Superior temporal gyrus (tissue), 1 donor: ENCODE results near the gene MDFIC2.
A peak's percentile ranks its signal among the peaks of the same experiment; 100 is the strongest.
"Not testable (repeated sequence)": the region's sequence is repeated elsewhere in the genome, so short reads cannot be mapped to it uniquely, and the experiment has no call there.

Experiments
- DNase-seq: peaks from one replicate; pipeline ENCODE4 v3.0.0-alpha.2; 2016; ENCODE audit errors: extremely low spot score

Gene MDFIC2

GRCh38 chr3:70312336-70312735 is at the start of gene MDFIC2:
Gene MDFIC2 (minus strand): TSS chr3:70312638. CDS start chr3:70311973, 665 bp downstream.
- no peak for DNase-seq

GRCh38 chr3:70360979-70361760 is 48.7 kb upstream of the MDFIC2 start:
- DNase-seq: no peak

- DNase-seq: no peak
These were observed 47.3 kb upstream of the MDFIC2 start for GRCh38 chr3:70359711-70360110.

GRCh38 chr3:70358978-70359580 is 46.6 kb upstream of the MDFIC2 start:
- peak; percentile 79 for DNase-seq

DNA sequence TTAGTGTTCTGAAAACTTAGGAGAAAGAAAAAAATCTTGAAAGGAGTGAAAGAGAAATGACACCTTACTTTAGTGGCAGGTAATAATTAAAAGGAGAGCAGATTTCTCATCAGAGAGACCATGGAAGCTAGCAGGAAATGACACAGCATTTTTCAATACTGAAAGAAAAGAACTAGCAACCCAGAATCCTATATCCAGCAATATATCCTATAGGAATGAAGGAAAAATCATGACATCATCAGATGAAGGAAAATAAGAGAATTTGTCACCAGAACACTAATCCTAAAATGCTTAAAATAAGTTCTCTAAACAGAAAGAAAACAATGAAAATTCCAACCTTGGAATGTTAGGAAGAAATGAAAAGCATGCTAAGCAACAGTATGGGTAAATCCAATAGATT is 39.8 kb upstream of the MDFIC2 start:
- no peak for DNase-seq

DNA sequence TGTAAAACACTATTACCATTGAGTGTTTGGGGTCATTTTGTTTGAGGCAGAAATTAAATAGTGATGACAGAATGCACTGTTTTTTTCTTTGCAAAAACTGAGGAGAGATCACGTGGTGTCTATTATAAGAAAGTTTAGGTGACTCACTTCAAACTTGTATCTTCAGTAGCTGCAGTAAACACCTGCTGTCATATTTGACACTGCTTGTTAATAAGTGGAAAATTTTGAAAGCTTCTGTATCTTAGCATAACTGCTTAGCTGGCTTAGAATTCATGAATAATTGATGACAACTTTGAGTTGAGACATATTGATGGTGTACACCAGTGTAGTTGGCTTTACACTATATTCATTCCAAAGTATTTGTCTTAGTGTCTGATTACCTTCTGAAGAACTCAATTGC is 29.7 kb upstream of the MDFIC2 start:
- no peak for DNase-seq

DNA sequence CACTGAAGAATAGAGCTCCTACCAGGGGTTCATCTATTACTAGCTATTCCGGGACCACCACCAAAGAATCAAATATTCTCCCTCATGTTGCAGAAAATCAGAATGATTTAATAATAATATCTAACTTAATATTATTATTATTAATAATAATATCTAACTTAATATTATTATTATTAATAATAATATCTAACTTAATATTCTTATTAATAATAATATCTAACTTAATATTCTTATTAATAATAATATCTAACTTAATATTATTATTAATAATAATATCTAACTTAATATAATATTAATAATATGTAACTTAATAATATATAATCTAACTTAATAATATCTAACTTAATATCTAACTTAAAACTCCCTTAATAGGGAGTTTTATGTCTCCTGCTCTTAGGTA is 24.4 kb upstream of the MDFIC2 start:
- not testable (repeated sequence) for DNase-seq

- DNase-seq: no peak
These were observed 20.6 kb upstream of the MDFIC2 start for GRCh38 chr3:70333080-70333479.

- no peak for DNase-seq
These were observed 2.6 kb upstream of the MDFIC2 start for GRCh38 chr3:70315021-70315420.

DNA sequence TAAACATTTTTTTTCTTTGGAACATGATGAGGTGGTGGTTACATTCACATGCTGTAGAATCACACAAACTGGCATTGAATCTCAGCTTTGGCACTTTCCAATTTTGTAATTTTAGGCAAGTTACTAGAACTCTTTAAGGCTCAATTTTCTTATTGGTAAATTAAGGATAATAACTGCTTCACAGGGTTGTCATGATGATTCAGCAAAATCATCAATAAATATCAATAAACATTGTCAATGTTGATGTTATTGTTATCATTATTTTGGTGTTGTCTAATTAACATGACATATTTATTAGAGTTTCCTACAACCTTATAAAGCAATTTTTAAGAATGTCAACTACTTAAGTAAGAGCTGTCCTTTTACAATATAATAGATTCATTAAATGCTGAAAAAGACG is 1.6 kb downstream of the MDFIC2 start:
- no peak for DNase-seq

- DNase-seq: no peak
These were observed 2.8 kb downstream of the MDFIC2 start for GRCh38 chr3:70309591-70309990.

DNA sequence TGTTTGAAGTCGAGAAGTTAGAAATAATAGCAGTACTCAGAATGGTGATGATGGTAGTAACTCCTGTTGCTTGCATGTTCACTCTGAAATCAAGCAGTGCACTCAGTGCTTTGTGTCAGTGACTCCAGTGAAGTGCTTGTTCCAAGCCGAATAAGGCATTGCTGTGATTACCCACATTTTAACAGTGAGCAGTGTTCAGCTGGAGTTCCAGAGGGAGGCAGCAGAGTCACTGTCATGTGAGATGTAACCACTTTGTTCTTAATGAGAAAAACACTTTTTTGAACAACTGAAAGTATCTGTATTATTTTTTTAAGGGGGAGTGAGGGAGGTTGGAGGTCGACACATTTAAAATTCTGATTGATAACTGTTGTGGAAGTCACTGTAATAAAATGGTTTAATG is 3.7 kb downstream of the MDFIC2 start:
- peak; percentile 55 for DNase-seq

DNA sequence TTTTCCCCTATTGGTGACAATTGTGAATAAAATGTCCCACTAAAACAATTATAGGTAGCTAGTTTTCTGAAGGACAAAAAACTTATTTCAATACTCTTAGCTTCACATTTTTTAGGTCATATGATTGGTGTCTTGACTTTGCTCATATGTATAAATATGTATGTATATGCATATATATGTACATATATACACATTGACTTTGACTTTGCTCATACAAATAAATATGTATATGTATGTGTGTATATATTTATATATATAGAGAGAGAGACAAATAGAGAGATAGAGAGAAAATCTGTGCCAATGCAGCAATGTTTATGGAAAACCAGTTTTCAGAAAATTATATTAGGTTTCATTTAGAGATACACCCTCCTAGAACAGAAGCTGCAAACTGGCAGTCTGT is 5.7 kb downstream of the MDFIC2 start:
- DNase-seq: no peak

GRCh38 chr3:70298385-70298784 is 14.1 kb downstream of the MDFIC2 start:
- DNase-seq: no peak

DNA sequence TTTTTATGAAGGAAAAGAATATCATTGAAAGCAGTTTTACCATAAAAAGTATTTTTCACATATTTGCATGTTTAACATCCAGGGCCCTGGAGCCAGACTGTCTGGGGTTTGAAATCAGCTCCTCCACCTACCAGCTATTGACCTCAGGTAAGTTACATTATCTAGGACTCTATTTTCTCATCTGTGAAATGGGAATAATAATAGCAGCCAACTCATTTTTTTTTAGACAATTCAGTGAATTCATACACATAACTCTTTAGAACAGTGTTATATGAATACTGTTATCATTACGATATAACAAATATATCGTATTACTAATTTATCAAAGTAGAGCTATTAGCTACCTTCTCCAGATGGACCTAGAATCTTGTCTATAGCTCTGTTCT is 21.3 kb downstream of the MDFIC2 start:
- no peak for DNase-seq

DNA sequence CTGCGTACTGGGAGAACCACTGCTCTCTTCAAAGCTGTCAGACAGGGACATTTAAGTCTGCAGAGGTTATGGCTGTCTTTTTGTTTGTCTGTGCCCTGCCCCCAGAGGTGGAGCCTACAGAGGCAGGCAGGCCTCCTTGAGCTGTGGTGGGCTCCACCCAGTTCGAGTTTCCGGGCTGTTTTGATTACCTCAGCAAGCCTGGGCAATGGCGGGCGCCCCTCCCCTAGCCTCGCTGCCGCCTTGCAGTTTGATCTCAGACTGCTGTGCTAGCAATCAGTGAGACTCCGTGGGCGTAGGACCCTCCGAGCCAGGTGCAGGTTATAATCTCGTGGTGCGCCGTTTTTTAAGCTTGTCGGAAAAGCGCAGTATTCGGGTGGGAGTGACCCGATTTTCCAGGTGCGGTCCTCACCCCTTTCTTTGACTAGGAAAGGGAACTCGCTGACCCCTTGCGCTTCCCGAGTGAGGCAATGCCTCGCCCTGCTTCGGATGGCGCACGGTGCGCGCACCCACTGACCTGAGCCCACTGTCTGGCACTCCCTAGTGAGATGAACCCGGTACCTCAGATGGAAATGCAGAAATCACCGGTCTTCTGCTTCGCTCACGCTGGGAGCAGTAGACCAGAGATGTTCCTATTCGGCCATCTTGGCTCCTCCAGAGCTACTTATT is 21.9 kb downstream of the MDFIC2 start:
- DNase-seq: not testable (repeated sequence)

DNA sequence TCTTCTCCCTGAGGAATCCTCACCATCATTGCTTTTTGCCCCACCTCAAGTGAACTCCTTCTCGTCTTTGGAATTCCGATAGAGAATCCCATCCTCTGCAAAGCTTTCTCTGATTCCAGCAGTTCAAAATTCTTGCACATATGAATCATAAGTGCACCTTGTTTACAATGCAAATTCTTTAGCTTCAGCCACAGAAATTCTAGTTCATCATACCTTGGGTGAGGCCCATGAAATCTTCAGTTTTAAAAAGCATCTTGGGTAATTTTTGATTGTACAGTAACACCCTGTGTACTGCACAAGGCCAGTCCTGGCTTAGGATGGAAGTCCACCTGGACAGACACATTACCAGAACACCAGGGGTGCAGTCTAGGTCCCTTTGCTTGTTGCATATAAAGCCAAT is 30.8 kb downstream of the MDFIC2 start:
- DNase-seq: no peak

DNA sequence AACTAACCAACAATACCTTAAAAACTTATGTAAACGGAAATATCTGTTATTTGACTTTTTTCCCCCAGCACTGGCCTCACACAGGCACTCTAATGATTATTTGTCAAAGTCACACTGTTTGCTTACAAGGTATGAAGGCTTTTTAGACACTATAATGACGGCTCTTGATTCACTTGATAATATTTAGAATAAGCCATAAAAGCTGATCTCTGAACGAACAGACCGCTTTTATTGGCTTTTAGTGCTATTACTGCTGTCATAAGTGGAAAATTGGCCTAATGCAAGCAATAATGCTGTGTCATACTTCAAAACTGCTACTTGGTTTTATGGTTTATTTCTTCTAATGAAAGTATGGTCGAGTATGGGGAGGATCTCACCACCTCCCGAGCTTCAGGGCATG is 35.1 kb downstream of the MDFIC2 start:
- DNase-seq: no peak

DNA sequence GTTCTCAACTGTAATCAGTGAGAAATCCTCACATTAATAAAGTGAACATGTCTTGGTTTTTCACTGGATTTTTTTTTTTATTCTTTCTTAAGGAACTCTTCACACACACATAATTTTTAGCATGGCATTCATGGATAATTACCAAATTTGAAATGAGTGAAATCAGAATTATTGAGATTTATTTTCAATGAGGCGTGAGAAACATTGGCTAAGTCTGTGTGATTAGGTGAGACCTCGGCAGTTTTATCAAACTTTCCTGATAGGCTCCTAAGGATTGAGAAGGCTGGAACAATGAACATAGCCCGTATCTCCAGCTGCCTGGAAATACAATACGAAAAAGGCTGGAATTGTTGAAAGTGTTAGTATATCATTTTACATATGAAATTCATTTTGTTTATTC is 35.5 kb downstream of the MDFIC2 start:
- no peak for DNase-seq

DNA sequence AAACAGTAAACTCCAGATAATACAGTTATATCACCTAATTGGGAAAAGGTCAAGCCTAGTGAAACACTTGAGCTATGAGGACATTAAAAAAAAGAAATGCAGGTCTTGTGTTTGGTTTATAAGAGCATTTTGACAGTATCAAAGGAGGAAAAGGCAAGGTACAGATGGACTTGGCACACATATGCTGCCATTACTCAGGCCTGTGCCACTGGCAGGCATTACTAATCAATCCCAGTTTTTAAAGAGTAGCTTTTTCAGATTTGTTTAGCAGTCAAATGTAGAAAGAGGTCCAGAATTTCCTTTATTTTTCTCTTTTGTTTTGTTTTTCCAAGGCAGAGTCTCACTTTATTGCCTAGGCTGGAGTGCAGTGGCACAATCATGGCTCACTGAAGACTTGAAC is 38.9 kb downstream of the MDFIC2 start:
- DNase-seq: no peak

DNA sequence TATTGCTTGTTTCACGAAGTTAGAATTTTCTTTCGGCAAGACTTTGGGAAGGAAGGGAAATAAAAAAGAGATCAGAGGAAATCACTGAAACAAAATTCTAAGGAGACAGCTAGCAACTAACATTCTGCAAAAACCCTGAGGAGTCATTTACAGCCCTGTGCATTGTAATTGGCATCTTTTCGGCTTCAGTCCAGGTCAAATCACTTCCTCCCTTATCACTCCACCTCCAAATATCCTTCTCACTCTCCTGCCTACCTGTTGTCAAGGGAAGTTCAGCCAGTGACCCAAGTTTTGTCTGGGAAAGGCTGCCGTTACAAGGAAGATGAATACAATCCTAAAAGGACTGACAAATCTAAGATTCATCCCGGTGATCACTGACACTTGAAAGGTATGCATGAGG is 39.6 kb downstream of the MDFIC2 start:
- DNase-seq: no peak

DNA sequence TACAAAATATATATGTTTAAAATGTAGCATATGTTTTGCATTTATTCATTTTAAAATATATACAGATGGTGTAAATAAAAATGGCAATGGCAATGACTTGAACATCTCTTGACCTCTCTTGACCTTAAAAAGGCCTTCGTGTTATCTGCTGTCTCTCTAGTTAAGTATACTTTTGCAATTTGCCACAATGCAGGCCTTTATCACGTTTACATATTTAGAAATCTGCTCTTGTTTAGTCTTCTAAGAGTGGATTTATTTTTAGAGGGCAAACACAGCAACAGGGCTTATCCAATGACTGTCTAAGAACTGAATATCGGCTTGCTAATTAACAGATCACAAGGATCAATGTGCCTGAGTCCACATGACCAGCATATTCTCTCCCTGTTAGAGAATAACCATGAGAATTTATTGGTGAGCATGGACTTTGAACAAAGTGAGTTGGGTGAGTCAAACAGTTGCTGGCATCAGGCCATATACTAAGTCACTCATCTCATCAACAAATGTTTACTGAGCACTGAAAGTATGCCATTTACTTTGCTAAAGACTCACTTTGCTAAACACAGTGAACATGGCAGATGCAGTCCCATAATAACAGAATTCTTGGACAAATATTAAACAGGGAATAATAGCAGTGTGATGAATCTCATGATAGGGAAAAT is 48.2 kb downstream of the MDFIC2 start:
- DNase-seq: no peak

GRCh38 chr3:70261283-70261682 is 51.2 kb downstream of the MDFIC2 start:
- DNase-seq: no peak
